Smooth muscle cell (in vitro differentiated cells): Measurements from ENCODE around the gene CLEC9A. TPM values are rescaled to one million over a fixed set of nuclear protein-coding genes. Genes with fewer than 3 reads are reported as not detected.

Experiments
- DNase-seq: peaks from one replicate; lab custom pipeline; 2025; ENCODE audit not compliant: unreplicated experiment; lab: John Stamatoyannopoulos, UW
- H2AFZ ChIP-seq: fragments of 200-600 bp; sonication (generic); 2 replicates; pipeline ENCODE4 v1.6.0; 2016; ENCODE audit warnings: antibody characterized with exemption, low read depth, mild to moderate bottlenecking
- H3F3A ChIP-seq: fragments of 200-600 bp; sonication (generic); 2 replicates; pipeline ENCODE4 v1.6.0; 2017; ENCODE audit warnings: antibody characterized with exemption, low read depth
- H3K27ac ChIP-seq: fragments of 200-600 bp; sonication (generic); 2 replicates; pipeline ENCODE4 v1.5.1; 2016; ENCODE audit warnings: low read depth, mild to moderate bottlenecking
- H3K27me3 ChIP-seq: fragments of 200-600 bp; sonication (generic); 2 replicates; pipeline ENCODE4 v1.6.1; 2016; ENCODE audit warnings: low read depth, mild to moderate bottlenecking
- H3K36me3 ChIP-seq: fragments of 200-600 bp; sonication (generic); 2 replicates; pipeline ENCODE4 v1.5.1; 2016; ENCODE audit warnings: low read depth
- H3K4me1 ChIP-seq: fragments of 200-600 bp; sonication (generic); 2 replicates; pipeline ENCODE4 v1.5.1; 2016; ENCODE audit warnings: low read depth
- H3K4me2 ChIP-seq: fragments of 200-600 bp; sonication (generic); 2 replicates; pipeline ENCODE4 v1.6.0; 2016; ENCODE audit warnings: mild to moderate bottlenecking
- H3K4me3 ChIP-seq: fragments of 200-600 bp; sonication (generic); 2 replicates; pipeline ENCODE4 v1.5.1; 2016; ENCODE audit warnings: mild to moderate bottlenecking
- H3K79me2 ChIP-seq: fragments of 200-600 bp; sonication (generic); 2 replicates; pipeline ENCODE4 v1.6.0; 2016; ENCODE audit warnings: low read depth, mild to moderate bottlenecking
- H3K9ac ChIP-seq: fragments of 200-600 bp; sonication (generic); 2 replicates; pipeline ENCODE4 v1.6.0; 2016; ENCODE audit warnings: low read depth
- H3K9me3 ChIP-seq: fragments of 200-600 bp; sonication (generic); replicated peaks from 2 replicates; pipeline ENCODE4 v1.5.1; 2016; ENCODE audit warnings: low read depth
- H4K20me1 ChIP-seq: fragments of 200-600 bp; sonication (generic); 2 replicates; pipeline ENCODE4 v1.6.0; 2016; ENCODE audit warnings: low read depth
- CTCF ChIP-seq: fragments of 200-600 bp; sonication (generic); IDR thresholded peaks from 2 replicates; pipeline ENCODE4 v1.5.1; 2017; ENCODE audit warnings: borderline replicate concordance, mild to moderate bottlenecking, antibody characterized with exemption; ENCODE audit not compliant: insufficient read depth, poor library complexity, severe bottlenecking
- WGBS: methylation state at CpG from one replicate; pipeline ENCODE4 v1.1.7; 2016; ENCODE audit warnings: low lambda C conversion rate; 5-methylcytosine and 5-hydroxymethylcytosine counted together
- polyA plus RNA-seq: library from polyadenylated mRNA; unstranded; fragments of >200 nt; fragmentation: Nextera tagmentation; extraction: Ambion mirVana; gene quantifications from 2 replicates; pipeline ENCODE4 v1.2.1, GENCODE V29; 2016
- total RNA-seq: library from RNA; depleted of rRNA; stranded (reverse); fragments of >200 nt; gene quantifications from 2 replicates; pipeline ENCODE4 v1.2.3, GENCODE V29; 2014

Gene CLEC9A
- total and polyA plus RNA-seq, 2 experiments from 2014 or later = not detected

GRCh38 chr12:10068644-10069043 lies 38.2 kb downstream of the CLEC9A start:
- Histone ChIP-seq H3K9ac (no peak overlapping the region), H3K4me2 (peak overlapping the region; percentile 31), H3K27ac (peak overlapping the region; percentile 23), H3F3A (no peaks in the 10 kb centered on the region), H4K20me1 (no peaks in the 10 kb centered on the region), H3K9me3 (no peaks in the 10 kb centered on the region), H3K27me3 (no peaks in the 10 kb centered on the region), H3K79me2 (no peaks in the 10 kb centered on the region), H3K4me1 (no peaks in the 10 kb centered on the region), H3K36me3 (no peaks in the 10 kb centered on the region), H3K4me3 (no peak overlapping the region), H2AFZ (peak overlapping the region; percentile 73)
- no peak for DNase-seq
- WGBS = 96% methylated on average over 1 of the region's 1 CpG
- no peak for TF ChIP-seq CTCF

- Histone ChIP-seq H4K20me1 (no peaks in the 10 kb centered on the region), H3F3A (no peaks in the 10 kb centered on the region), H3K36me3 (no peaks in the 10 kb centered on the region), H3K4me3 (no peak overlapping the region), H3K4me1 (no peaks in the 10 kb centered on the region), H3K9ac (no peak overlapping the region), H3K79me2 (no peaks in the 10 kb centered on the region), H2AFZ (peak overlapping the region; percentile 73), H3K9me3 (no peaks in the 10 kb centered on the region), H3K4me2 (peak overlapping the region; percentile 31), H3K27ac (peak overlapping the region; percentile 23), H3K27me3 (no peaks in the 10 kb centered on the region)
- 29% methylated on average over 4 of the region's 4 CpGs for WGBS
- no peak for DNase-seq
- no peak for TF ChIP-seq CTCF
These were observed 38.6 kb downstream of the CLEC9A start for GRCh38 chr12:10069099-10069498.

- H3F3A ChIP-seq = no peaks in the 10 kb centered on the region
- no peaks in the 10 kb centered on the region for H3K36me3 ChIP-seq
- H3K79me2 ChIP-seq = no peaks in the 10 kb centered on the region
- no peak for DNase-seq
- H2AFZ ChIP-seq = no peak overlapping the region
- WGBS = 27% methylated on average over 3 of the region's 3 CpGs
- no peaks in the 10 kb centered on the region for H3K9me3 ChIP-seq
- no peak overlapping the region for H3K27ac ChIP-seq
- no peak for TF ChIP-seq CTCF
- no peak overlapping the region for H3K9ac ChIP-seq
- no peaks in the 10 kb centered on the region for H3K27me3 ChIP-seq
- H3K4me3 ChIP-seq = no peak overlapping the region
- H3K4me1 ChIP-seq = no peaks in the 10 kb centered on the region
- H4K20me1 ChIP-seq = no peaks in the 10 kb centered on the region
- no peak overlapping the region for H3K4me2 ChIP-seq
These were observed 39.5 kb downstream of the CLEC9A start for GRCh38 chr12:10069976-10070375.

- no peaks in the 10 kb centered on the region for H3K27me3 ChIP-seq
- H2AFZ ChIP-seq = no peak overlapping the region
- no peak overlapping the region for H3K4me3 ChIP-seq
- H3K4me2 ChIP-seq = no peak overlapping the region
- no peak for DNase-seq
- H3K27ac ChIP-seq = no peak overlapping the region
- no peaks in the 10 kb centered on the region for H3F3A ChIP-seq
- H4K20me1 ChIP-seq = no peaks in the 10 kb centered on the region
- no peaks in the 10 kb centered on the region for H3K9me3 ChIP-seq
- WGBS = 97% methylated on average over 4 of the region's 4 CpGs
- H3K4me1 ChIP-seq = no peaks in the 10 kb centered on the region
- no peaks in the 10 kb centered on the region for H3K36me3 ChIP-seq
- H3K9ac ChIP-seq = no peak overlapping the region
- no peak for TF ChIP-seq CTCF
- H3K79me2 ChIP-seq = no peaks in the 10 kb centered on the region
These were observed 39.9 kb downstream of the CLEC9A start for GRCh38 chr12:10070380-10070779.
